Tibial nerve (tissue), 4 donors: ENCODE results near the gene RNASEL. TPM values are rescaled to one million over a fixed set of nuclear protein-coding genes. Genes with fewer than 3 reads are reported as not detected.

ENCODE experiments used
- DNase-seq, 2 donors: peaks; one replicate each; pipeline ENCODE4 v3.0.0-alpha.2; 2019; ENCODE audit warnings: low spot score in 2 of 2
- H3K27ac ChIP-seq, 4 donors: fragments of 200-600 bp; sonication (generic) in 3 of 4; one replicate each; pipeline ENCODE4 v1.5.1; 2017 to 2019; ENCODE audit warnings: mild to moderate bottlenecking in 1 of 4
- H3K27me3 ChIP-seq, 2 donors: fragments of 200-600 bp; sonication (generic) in 1 of 2; one replicate each; pipeline versions ENCODE4 v1.5.1 to v1.6.0; 2017 to 2019
- H3K36me3 ChIP-seq, 3 donors: fragments of 200-600 bp; sonication (generic); one replicate each; pipeline ENCODE4 v1.5.1; 2018 to 2019
- H3K4me1 ChIP-seq, 4 donors: fragments of 200-600 bp; sonication (generic) in 3 of 4; one replicate each; pipeline ENCODE4 v1.5.1; 2017 to 2019
- H3K4me3 ChIP-seq, 4 donors: fragments of 200-600 bp; sonication (generic) in 3 of 4; one replicate each; pipeline ENCODE4 v1.5.1; 2017 to 2019; ENCODE audit warnings: mild to moderate bottlenecking in 1 of 4, moderate library complexity in 1 of 4
- H3K9me3 ChIP-seq, 4 donors: fragments of 200-600 bp; sonication (generic) in 3 of 4; one replicate each; pipeline ENCODE4 v1.5.1; 2017 to 2019
- CTCF ChIP-seq, 5 experiments: fragments of 200-600 bp in 3 of 5; fragments of 450-650 bp in 2 of 5; sonication (generic) in 3 of 5; IDR thresholded peaks; one replicate each; pipeline ENCODE4 v1.5.1; 2016 to 2019; ENCODE audit warnings: antibody characterized with exemption in 5 of 5, mild to moderate bottlenecking in 3 of 5, moderate library complexity in 2 of 5
- EP300 ChIP-seq, 2 donors: sonication (generic); formaldehyde crosslinking; IDR thresholded peaks; one replicate each; pipeline ENCODE4 v1.6.1; 2017; ENCODE audit warnings: antibody characterized with exemption in 2 of 2, mild to moderate bottlenecking in 1 of 2
- POLR2A ChIP-seq, 2 donors: fragments of 450-650 bp; IDR thresholded peaks; one replicate each; pipeline ENCODE4 v1.6.1; 2017; ENCODE audit warnings: antibody characterized with exemption in 2 of 2, mild to moderate bottlenecking in 2 of 2, moderate library complexity in 2 of 2
- WGBS, 2 donors: methylation state at CpG; one replicate each; pipeline ENCODE4 v1.1.5; 2018; 5-methylcytosine and 5-hydroxymethylcytosine counted together
- total RNA-seq, 4 donors: library from RNA; depleted of rRNA; stranded (reverse); fragments of >200 nt; gene quantifications; one replicate each; pipeline ENCODE4 v1.1.0, GENCODE V29; 2016

RNASEL gene
- total RNA-seq, 4 donors from 2014 or later: 7.3 to 9.8 (median 8.8) TPM

- peaks cover 0 to 43% (median 20%) of the 10 kb centered on the region in 4 donors for H3K4me1 ChIP-seq
- no peak for DNase-seq
- H3K9me3 ChIP-seq: no peaks in the 10 kb centered on the region
- no peaks in the 10 kb centered on the region for H3K27me3 ChIP-seq
- peak overlapping the region in 2 of 4 donors; percentile 33 to 74 for H3K27ac ChIP-seq
- WGBS, 2 donors: 43 to 51% methylated on average over 10 of the region's 10 CpGs
- H3K36me3 ChIP-seq: peaks cover 0 to 22% (median 0%) of the 10 kb centered on the region in 3 donors
- TF ChIP-seq CTCF (IDR thresholded peaks at IDR 0.05) (no peak), EP300 (IDR thresholded peaks at IDR 0.05) (peak in 1 of 2 donors; percentile 38)
- H3K4me3 ChIP-seq: peak overlapping the region; percentile 1 to 61 (median 42)
These were observed 14.0 kb upstream of the RNASEL start for GRCh38 chr1:182602935-182603645.

- H3K4me1 ChIP-seq: peaks cover 0 to 43% (median 20%) of the 10 kb centered on the region in 4 donors
- WGBS, 2 donors: 52 to 54% methylated on average over 4 of the region's 4 CpGs
- no peak overlapping the region for H3K4me3 ChIP-seq
- H3K36me3 ChIP-seq: peaks cover 0 to 22% (median 0%) of the 10 kb centered on the region in 3 donors
- TF ChIP-seq EP300 (IDR thresholded peaks at IDR 0.05) (no peak), POLR2A (IDR thresholded peaks at IDR 0.05) (no peak), CTCF (IDR thresholded peaks at IDR 0.05) (no peak)
- no peak for DNase-seq
- H3K27me3 ChIP-seq: no peaks in the 10 kb centered on the region
- no peaks in the 10 kb centered on the region for H3K9me3 ChIP-seq
- peak overlapping the region in 3 of 4 donors; percentile 24 to 52 (median 29) for H3K27ac ChIP-seq
These were observed 12.9 kb upstream of the RNASEL start for GRCh38 chr1:182601913-182602312.

- peak overlapping the region in 3 of 4 donors; percentile 24 to 52 (median 29) for H3K27ac ChIP-seq
- H3K4me3 ChIP-seq: no peak overlapping the region
These were observed 12.3 kb upstream of the RNASEL start for GRCh38 chr1:182601416-182601786.

GRCh38 chr1:182600745-182601415 is 11.8 kb upstream of the RNASEL start:
- no peaks in the 10 kb centered on the region for H3K9me3 ChIP-seq
- TF ChIP-seq POLR2A (IDR thresholded peaks at IDR 0.05) (no peak), CTCF (IDR thresholded peaks at IDR 0.05) (no peak), EP300 (IDR thresholded peaks at IDR 0.05) (no peak)
- no peak for DNase-seq
- no peak overlapping the region for H3K4me3 ChIP-seq
- WGBS, 2 donors: 62 to 67% methylated on average over 5 of the region's 5 CpGs
- H3K27ac ChIP-seq: no peak overlapping the region
- peaks cover 0 to 22% (median 0%) of the 10 kb centered on the region in 3 donors for H3K36me3 ChIP-seq
- no peaks in the 10 kb centered on the region for H3K27me3 ChIP-seq
- peaks cover 0 to 43% (median 20%) of the 10 kb centered on the region in 4 donors for H3K4me1 ChIP-seq

More at GRCh38 chr1:182601416-182601786, 12.3 kb upstream of the RNASEL start:
- 17 to 19% methylated on average over 6 of the region's 6 CpGs for WGBS, 2 donors
- H3K9me3 ChIP-seq: no peaks in the 10 kb centered on the region
- peaks cover 0 to 22% (median 0%) of the 10 kb centered on the region in 3 donors for H3K36me3 ChIP-seq
- no peaks in the 10 kb centered on the region for H3K27me3 ChIP-seq
- TF ChIP-seq CTCF (IDR thresholded peaks at IDR 0.05): peak; percentile 69 to 95 (median 81)
- peak in 1 of 2 donors; percentile 24 for TF ChIP-seq EP300 (IDR thresholded peaks at IDR 0.05)
- TF ChIP-seq POLR2A (IDR thresholded peaks at IDR 0.05): no peak
- H3K4me1 ChIP-seq: peaks cover 0 to 43% (median 20%) of the 10 kb centered on the region in 4 donors
- peak in 1 of 2 donors; percentile 70 for DNase-seq
